Upper lobe of right lung (tissue), 1 donor: ENCODE results near the gene LRRTM3. TPM values are rescaled to one million over a fixed set of nuclear protein-coding genes. Genes with fewer than 3 reads are reported as not detected.

Experiments
- ATAC-seq: fragments of 200-7000 bp; cut with Tn5 transposase; one replicate; pipeline ENCODE4 v1.9.1; 2020; ENCODE audit warnings: mild to moderate bottlenecking, moderate library complexity
- DNase-seq: peaks from one replicate; pipeline ENCODE4 v3.0.0-alpha.2; 2020
- H3K27ac ChIP-seq: fragments of 200-600 bp; one replicate; pipeline ENCODE4 v1.8.0; 2022
- H3K27me3 ChIP-seq: fragments of 200-600 bp; one replicate; pipeline ENCODE4 v1.8.0; 2022; ENCODE audit warnings: mild to moderate bottlenecking
- H3K36me3 ChIP-seq: fragments of 200-600 bp; one replicate; pipeline ENCODE4 v1.8.0; 2022
- H3K4me1 ChIP-seq: fragments of 200-600 bp; one replicate; pipeline ENCODE4 v1.8.0; 2022
- H3K4me3 ChIP-seq: fragments of 200-600 bp; one replicate; pipeline ENCODE4 v1.8.0; 2022; ENCODE audit warnings: mild to moderate bottlenecking
- H3K9me3 ChIP-seq: fragments of 200-600 bp; one replicate; pipeline ENCODE4 v1.8.0; 2022
- CTCF ChIP-seq: fragments of 200-600 bp; IDR thresholded peaks from one replicate; pipeline ENCODE4 v1.8.0; 2022; ENCODE audit warnings: antibody characterized with exemption
- intact Hi-C: fragments of 100-400 bp; cut with DNase I; formaldehyde crosslinking; loops from one replicate; pipeline ENCODE4 v1.11.0; 2022
- total RNA-seq: library from RNA; stranded (reverse); fragmentation: NEBNext Ultra II Directional; extraction: Animal tissue kit (Norgen Biotek cat#: 25700); gene quantifications from one replicate; pipeline ENCODE4 v1.2.1, GENCODE V29; 2021
- donor health status: DM: no; HTN: yes; CAD: no; lungs with severe emphysema.

The LRRTM3 gene
- total RNA-seq, 1 donor from 2014 or later = not detected

DNA sequence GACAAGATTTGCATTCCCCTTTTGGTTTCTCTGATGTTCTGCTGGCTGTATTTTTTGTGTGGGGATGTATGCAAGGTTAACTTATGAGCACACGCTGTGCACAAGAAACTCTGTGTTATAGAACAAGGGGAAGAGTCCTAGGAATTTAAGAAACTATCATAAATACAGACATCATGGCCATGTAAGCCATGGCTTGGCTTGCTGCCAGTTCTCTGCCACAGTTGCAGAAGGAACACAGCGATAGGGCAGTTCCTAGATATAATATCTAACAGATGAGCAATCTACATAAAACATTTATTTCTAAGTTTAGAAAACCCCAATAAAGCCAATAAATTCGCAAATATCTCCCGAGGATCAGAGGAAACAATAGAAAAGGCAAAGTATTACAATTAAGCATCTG is 153.3 kb downstream of the LRRTM3 start:
- H3K27ac ChIP-seq = no peak overlapping the region
- no peaks in the 10 kb centered on the region for H3K9me3 ChIP-seq
- no peak for DNase-seq
- ATAC-seq = no peak
- no peaks in the 10 kb centered on the region for H3K36me3 ChIP-seq
- H3K27me3 ChIP-seq = no peaks in the 10 kb centered on the region
- no peaks in the 10 kb centered on the region for H3K4me1 ChIP-seq
- intact Hi-C loops = no loop called here
- no peak overlapping the region for H3K4me3 ChIP-seq
- no peak for TF ChIP-seq CTCF

DNA sequence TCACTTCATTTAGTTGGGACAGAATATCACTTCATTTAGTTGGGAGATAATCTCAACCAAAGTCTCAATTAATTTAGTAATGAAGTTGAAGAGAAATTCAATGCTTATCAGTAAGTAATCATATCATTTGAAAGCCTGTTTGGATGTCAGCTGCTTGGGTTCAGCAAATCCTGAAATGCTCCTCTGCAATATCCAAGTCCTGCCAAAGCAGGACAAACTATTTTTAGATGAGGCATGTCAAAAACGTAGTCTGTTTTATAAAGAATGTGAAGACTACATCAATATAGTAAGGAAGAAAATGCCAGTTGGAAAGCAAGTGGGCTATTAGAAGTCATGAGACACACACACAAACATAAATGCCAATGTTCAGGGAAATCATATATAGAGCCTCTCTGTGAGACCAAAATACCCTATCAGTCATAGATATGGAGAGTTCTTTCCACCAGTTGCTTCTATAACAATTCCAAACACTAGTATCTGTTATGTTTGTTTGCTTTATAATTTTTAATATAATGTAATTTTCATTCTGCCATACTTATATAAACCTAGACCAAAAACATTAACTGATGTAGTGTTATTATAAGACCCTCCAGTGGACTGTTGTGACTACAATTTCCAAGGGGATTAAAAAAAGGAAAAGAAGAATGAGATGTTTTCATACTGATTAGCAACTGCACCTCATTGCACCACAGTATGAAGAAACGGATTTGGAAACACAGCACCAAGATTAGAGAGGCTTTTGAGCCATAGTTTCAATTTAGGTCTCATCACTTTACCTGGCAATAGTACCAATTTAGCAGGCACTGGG is 160.7 kb downstream of the LRRTM3 start:
- no peak overlapping the region for H3K4me3 ChIP-seq
- DNase-seq (no peak), ATAC-seq (no peak)
- TF ChIP-seq CTCF = no peak
- H3K27me3 ChIP-seq = no peaks in the 10 kb centered on the region
- no peaks in the 10 kb centered on the region for H3K9me3 ChIP-seq
- no peaks in the 10 kb centered on the region for H3K36me3 ChIP-seq
- H3K27ac ChIP-seq = no peak overlapping the region
- intact Hi-C loops = no loop called here
- H3K4me1 ChIP-seq = no peaks in the 10 kb centered on the region

DNA sequence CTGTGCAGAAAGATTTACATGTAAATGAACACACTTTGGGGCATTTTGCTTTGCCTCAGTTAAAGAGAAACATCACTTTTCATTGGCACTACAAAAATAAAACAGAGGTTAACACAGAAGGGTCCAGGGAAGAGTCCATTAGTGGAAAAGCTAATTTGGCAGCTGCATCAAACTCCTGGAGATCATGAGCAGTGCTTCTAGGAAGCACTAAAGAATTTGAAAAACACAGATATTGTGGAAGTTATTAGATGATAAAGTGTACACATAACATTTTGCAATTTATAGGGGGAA is 161.2 kb downstream of the LRRTM3 start:
- no peaks in the 10 kb centered on the region for H3K9me3 ChIP-seq
- H3K27me3 ChIP-seq = no peaks in the 10 kb centered on the region
- intact Hi-C loops = no loop called here
- no peaks in the 10 kb centered on the region for H3K36me3 ChIP-seq
- TF ChIP-seq CTCF = no peak
- no peaks in the 10 kb centered on the region for H3K4me1 ChIP-seq
- H3K27ac ChIP-seq = no peak overlapping the region
- DNase-seq (no peak), ATAC-seq (no peak)
- H3K4me3 ChIP-seq = no peak overlapping the region

- H3K36me3 ChIP-seq = no peaks in the 10 kb centered on the region
- no peak for DNase-seq
- no peaks in the 10 kb centered on the region for H3K4me1 ChIP-seq
- no peak overlapping the region for H3K27ac ChIP-seq
- H3K9me3 ChIP-seq = no peaks in the 10 kb centered on the region
- TF ChIP-seq CTCF = no peak
- H3K4me3 ChIP-seq = no peak overlapping the region
- intact Hi-C loops = no loop called here
- H3K27me3 ChIP-seq = no peaks in the 10 kb centered on the region
- ATAC-seq = no peak
Measured at GRCh38 chr10:67088036-67088435, 162.2 kb downstream of the LRRTM3 start.

- no peaks in the 10 kb centered on the region for H3K27me3 ChIP-seq
- TF ChIP-seq CTCF = no peak
- DNase-seq (no peak), ATAC-seq (no peak)
- H3K4me1 ChIP-seq = no peaks in the 10 kb centered on the region
- H3K27ac ChIP-seq = no peak overlapping the region
- H3K9me3 ChIP-seq = no peaks in the 10 kb centered on the region
- intact Hi-C loops = no loop called here
- no peaks in the 10 kb centered on the region for H3K36me3 ChIP-seq
- no peak overlapping the region for H3K4me3 ChIP-seq
Measured at GRCh38 chr10:67095531-67095930, 169.7 kb downstream of the LRRTM3 start.

GRCh38 chr10:67098461-67098860 is 172.6 kb downstream of the LRRTM3 start:
- no peaks in the 10 kb centered on the region for H3K4me1 ChIP-seq
- intact Hi-C loops = no loop called here
- H3K36me3 ChIP-seq = no peaks in the 10 kb centered on the region
- ATAC-seq (no peak), DNase-seq (no peak)
- no peaks in the 10 kb centered on the region for H3K27me3 ChIP-seq
- no peaks in the 10 kb centered on the region for H3K9me3 ChIP-seq
- H3K4me3 ChIP-seq = no peak overlapping the region
- H3K27ac ChIP-seq = no peak overlapping the region
- no peak for TF ChIP-seq CTCF
